AG09319 (cell line): ENCODE measurements around the gene NCKAP5L.

ENCODE experiments used
- DNase-seq: peaks from one replicate; pipeline ENCODE4 v3.0.0-alpha.2; 2010; ENCODE audit warnings: low read depth; ENCODE audit errors: extremely low read depth
- TF ChIP-seq, protein P1 (sequence below): IDR thresholded peaks from 2 replicates; pipeline ENCODE4 v1.5.1; 2011; ENCODE audit warnings: low read depth, mild to moderate bottlenecking, inconsistent platforms, low read length, moderate library complexity

The NCKAP5L gene

DNA sequence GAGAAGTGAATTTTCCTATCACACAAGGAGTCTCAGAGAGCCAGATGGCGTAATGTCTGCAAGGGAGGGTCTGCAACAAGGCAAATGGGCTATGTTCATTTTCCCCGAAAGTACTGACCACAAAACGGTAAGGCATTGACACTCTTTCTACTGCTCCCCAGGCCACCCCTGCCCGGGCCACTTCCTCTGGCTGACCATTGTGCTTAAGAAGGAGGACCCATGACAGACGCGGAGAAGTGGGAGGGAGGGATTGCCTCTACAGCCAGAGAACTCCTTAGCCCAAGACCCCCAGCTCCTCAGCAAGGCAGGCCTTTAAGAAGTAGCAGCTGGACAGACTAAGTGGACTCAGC, 1.2 kb downstream of the NCKAP5L start:
- DNase-seq, result no peak
- TF ChIP-seq, protein P1, sequence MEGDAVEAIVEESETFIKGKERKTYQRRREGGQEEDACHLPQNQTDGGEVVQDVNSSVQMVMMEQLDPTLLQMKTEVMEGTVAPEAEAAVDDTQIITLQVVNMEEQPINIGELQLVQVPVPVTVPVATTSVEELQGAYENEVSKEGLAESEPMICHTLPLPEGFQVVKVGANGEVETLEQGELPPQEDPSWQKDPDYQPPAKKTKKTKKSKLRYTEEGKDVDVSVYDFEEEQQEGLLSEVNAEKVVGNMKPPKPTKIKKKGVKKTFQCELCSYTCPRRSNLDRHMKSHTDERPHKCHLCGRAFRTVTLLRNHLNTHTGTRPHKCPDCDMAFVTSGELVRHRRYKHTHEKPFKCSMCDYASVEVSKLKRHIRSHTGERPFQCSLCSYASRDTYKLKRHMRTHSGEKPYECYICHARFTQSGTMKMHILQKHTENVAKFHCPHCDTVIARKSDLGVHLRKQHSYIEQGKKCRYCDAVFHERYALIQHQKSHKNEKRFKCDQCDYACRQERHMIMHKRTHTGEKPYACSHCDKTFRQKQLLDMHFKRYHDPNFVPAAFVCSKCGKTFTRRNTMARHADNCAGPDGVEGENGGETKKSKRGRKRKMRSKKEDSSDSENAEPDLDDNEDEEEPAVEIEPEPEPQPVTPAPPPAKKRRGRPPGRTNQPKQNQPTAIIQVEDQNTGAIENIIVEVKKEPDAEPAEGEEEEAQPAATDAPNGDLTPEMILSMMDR, result no peak

DNA sequence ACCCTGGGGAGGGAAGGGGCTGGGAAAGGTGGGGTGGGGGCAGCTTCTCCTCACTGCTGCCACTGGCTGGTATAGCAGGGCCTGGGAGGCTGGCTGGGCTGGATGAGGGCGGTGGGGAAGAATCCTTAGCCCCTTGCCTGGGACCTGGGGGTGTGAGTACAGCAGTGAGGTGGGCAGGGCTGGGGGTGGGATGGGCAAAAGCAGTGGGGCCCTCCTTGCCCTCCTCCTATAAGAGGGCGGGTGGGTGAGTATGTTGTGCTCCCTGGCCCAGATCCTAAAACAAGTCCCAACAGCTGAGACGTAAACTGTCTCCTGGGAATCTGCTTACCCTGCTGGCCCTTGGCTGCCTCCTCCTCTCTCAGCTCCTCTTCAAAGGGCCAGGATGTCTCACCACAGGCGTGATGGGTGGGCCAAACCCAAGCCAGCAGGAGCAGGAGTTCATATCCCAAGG, 2.2 kb downstream of the NCKAP5L start:
- TF ChIP-seq, protein P1, result no peak
- no peak for DNase-seq

DNA sequence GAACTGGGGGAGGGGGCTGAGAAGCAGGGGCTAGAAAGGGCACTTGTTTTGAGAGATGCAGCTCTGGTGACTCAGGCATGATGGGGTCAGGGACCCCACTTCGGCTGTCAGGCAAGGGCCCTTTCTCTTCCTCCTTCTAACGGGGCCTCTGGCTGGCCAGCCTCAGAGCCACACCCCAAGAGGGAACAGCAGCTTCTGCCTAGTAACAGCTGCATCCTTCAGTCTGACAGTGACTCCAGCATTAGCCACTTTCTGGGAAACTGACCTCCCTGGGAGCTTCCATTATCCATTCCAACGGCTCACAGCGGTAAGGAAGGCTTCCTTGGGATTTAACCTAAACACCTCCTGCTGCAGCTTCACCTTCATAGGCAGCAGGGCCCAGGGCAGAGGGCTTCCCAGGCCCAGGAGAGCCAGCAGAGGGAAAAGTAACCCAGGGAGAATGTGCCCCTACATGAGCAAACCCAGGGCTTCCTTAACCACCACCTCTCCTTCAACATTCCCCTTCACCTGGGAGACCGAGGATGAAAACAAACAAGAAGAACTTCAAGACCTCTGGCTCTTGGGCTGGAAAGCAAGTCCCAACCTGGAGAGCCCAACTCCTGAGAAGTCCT, 2.7 kb downstream of the NCKAP5L start:
- DNase-seq, result no peak
- TF ChIP-seq, protein P1, result no peak

- no peak for DNase-seq
Observed at GRCh38 chr12:49824895-49825294, 3.3 kb downstream of the NCKAP5L start.

DNA sequence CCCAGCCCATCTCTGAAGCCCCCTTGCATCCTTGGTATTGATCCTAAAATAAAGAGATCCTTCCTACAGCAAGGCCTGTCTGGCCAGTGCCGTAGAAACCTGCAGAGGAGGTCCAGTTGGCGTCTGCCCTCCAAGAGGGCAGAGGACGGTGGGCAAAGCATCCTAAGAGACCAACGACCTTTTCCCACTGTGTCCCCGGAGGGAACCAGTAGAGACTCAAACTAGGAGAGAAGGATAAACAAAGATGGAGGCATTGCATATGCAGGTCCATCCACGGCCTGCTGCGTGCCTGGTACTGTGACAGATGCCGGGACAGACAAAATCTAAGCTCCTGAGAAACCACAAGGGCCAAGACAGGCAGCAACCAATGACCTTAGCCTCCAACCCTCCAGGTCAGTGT, 3.8 kb downstream of the NCKAP5L start:
- TF ChIP-seq, protein P1, result no peak
- DNase-seq, result no peak

More at GRCh38 chr12:49824895-49825294, 3.3 kb downstream of the NCKAP5L start:
- TF ChIP-seq, protein P1, result no peak

DNA sequence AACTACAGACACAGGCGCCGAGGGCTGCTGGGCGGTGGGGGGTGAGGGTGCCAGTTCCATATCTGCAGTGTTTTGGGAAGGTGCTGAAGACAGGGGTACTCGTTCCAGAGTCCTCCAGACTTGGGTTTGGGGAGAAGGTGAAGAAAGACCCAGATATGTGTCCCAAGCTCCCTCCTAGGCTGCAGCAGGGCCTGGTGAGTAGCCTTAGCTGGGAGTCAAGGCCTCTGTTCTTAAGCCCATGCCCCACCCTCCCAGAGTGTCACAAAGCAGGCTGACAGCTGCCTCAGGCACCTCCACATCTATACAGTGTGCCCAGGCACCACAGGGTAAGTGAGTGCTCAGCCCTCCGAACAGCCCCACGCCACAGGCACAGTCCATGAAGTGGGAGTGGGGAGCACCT, 4.3 kb downstream of the NCKAP5L start:
- no peak for DNase-seq
- TF ChIP-seq, protein P1, result no peak

GRCh38 chr12:49823350-49823749, 4.9 kb downstream of the NCKAP5L start:
- TF ChIP-seq, protein P1, result no peak
- no peak for DNase-seq
